Astrocyte (in vitro differentiated cells and primary cell): ENCODE results near the gene PHF8.

ENCODE experiments used
- EZH2 ChIP-seq: IDR thresholded peaks from 2 replicates; pipeline ENCODE4 v1.6.1; 2012; ENCODE audit warnings: mild to moderate bottlenecking, low read length, inconsistent platforms; ENCODE audit not compliant: insufficient read depth
- TF ChIP-seq, protein P1 (sequence below): IDR thresholded peaks from 2 replicates; pipeline ENCODE4 v1.5.1; 2011; ENCODE audit warnings: low read depth, mild to moderate bottlenecking, inconsistent platforms, low read length, moderate library complexity; ENCODE audit not compliant: insufficient read depth

DNA sequence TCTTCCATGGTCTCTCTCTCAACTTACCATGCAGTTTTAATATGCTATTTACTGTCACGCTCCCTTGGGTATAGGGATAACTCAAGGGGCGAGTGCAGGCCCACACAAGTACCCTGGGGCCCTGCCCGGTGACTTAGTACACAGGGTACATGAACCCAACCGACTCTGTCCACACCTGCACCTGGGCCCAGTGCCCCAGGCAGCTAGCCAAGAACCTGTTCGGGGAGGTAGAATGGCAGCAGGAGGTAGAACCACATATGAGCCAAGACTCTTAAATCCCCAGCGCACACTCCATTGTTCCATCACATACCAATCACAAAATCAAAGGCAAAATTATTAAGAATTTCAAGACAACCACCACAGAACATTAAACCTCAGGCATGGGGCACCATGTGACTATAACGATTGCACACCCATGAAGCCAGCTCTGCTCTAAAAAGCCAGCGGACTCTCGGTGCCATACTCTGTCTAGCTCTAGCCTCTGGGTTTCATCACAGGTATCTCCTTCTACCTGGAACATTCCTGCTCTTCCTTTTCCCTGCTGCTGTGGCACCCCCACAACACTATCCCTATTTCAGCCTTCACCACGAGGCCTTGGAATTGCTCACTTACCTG is 14.6 kb downstream of the PHF8 start:
- TF ChIP-seq EZH2, result no peak
- TF ChIP-seq, protein P1, sequence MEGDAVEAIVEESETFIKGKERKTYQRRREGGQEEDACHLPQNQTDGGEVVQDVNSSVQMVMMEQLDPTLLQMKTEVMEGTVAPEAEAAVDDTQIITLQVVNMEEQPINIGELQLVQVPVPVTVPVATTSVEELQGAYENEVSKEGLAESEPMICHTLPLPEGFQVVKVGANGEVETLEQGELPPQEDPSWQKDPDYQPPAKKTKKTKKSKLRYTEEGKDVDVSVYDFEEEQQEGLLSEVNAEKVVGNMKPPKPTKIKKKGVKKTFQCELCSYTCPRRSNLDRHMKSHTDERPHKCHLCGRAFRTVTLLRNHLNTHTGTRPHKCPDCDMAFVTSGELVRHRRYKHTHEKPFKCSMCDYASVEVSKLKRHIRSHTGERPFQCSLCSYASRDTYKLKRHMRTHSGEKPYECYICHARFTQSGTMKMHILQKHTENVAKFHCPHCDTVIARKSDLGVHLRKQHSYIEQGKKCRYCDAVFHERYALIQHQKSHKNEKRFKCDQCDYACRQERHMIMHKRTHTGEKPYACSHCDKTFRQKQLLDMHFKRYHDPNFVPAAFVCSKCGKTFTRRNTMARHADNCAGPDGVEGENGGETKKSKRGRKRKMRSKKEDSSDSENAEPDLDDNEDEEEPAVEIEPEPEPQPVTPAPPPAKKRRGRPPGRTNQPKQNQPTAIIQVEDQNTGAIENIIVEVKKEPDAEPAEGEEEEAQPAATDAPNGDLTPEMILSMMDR, result no peak
